HPDE6-E6E7 (cell line): Measurements from ENCODE around the gene HS6ST1.
A peak's percentile ranks its signal among the peaks of the same experiment; 100 is the strongest.

ENCODE experiments used
- DNase-seq: peaks from one replicate; pipeline ENCODE4 v3.0.0; 2011; ENCODE audit warnings: missing footprints; ENCODE audit errors: extremely low spot score

Gene HS6ST1

DNA sequence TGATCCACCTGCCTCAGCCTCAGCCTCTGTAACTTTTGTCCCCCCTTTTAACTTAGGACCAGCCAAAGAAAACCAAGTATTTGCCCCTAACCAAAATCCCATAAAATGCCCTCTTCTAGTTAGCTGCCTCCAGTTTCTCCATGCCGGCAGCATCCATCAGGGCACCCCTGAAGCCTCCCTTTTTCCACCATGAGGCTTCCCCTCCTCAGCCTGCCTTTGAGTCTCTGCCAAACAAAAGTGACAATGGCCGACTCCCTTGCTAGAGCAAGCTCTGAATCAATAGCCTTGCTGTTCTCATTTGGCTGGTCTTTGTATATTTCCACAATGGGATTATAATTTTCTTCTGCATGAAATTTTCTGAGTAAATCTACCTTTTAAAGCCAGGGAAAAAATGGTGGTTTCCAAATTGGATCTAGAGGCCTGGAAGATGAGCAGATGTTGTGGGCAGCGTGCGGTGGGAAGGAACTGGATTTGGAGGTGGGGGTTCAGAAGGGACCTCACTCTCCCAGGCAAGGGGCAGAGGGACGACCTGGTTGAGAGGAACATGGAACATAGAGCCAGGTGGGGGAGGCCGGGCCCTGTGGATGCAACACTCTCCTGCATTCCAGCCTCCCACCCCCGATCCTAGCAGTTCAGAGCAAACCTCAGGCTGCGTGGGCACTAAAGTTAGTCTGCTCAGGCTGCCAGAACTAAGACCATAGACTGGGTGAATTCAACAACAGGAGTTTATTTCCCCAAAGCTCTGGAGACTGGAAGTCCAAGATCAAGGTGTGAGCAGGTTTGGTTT is 80.6 kb downstream of the HS6ST1 start:
- DNase-seq, result no peak

DNA sequence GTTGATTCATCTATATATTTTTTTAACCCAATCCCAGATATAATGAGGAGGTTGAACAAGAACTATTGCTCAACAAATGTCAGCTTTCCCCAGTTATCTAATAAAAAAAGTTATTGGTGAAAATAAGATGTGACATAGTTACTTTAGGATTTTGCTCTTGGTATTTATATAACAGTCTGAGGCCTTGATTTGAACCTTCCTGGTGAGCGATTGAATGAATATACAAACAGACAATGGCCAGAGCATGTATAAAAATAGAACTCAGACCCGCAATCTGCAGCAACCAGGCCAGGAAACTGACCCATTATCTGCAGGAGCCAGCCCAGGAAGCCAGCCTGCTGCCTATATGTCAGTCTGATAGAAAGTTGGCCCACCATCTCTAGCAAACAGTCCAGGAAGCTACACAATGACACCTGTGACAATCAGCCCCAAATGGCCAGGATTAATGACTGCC is 81.6 kb downstream of the HS6ST1 start:
- DNase-seq, result no peak

DNA sequence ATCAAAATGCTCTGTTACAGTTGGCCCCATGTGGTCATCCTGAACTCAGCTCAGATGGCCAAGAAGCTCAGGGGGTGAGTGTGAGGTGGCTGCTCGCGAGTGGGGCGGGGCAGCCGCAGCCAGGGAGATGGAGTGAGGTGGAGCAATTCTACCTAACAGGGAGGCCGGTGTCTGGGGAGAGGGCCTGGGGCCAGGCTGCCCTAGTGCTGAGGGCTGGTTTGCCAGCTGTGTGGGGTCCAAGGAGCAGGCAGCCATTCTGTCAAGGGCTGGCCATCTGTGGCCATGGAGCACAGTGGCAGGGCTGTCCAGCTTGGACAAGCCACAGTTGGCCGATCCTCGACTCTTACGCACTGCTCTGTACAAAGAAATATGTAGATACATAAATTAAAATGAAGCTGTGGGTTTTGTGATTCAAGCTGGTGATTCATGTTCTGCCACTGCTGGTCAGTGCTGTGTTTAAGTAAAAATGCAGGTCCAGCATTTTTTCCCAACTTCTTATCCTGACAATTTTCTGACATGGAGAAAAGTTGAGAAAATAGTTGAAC is 82.1 kb downstream of the HS6ST1 start:
- peak; percentile 26 for DNase-seq

DNA sequence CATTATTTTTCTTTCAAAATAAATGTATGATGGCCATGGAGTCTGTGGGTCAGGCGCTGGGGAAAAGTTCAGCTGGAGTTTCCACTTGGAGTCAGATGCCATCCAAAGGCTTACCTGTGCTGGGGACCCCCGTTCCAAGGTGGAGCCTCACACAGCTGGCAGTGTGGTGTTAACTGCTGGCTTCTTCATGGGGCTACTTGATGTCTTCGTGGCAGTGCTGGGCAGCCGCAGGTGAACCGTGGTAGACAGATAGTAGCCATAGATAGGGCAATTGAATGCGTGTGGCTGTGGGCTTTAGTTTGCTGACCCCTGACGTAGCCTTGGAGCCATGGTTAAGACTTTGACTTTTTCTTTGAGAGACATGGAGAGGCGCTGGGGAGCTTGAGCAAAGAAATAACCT is 83.1 kb downstream of the HS6ST1 start:
- no peak for DNase-seq

DNA sequence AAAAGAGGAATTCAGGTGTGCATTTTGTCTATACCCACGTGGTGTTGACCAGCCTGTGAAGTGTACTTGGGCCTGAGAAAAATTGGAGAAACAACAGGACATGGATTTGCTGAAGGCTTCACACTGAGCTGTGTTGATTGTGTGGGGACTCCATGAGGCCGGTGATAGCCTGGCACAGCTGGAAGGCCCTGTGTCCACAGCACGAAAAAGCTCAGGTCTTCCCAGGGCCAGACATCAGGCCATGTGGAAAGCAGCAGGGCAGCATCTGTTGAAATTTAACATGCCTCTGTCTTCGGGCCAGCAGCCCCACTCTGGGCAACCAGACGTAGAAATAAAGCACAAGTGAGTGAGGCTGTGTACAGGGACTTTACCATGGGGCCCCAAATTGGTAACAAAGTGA is 84.1 kb downstream of the HS6ST1 start:
- no peak for DNase-seq

DNA sequence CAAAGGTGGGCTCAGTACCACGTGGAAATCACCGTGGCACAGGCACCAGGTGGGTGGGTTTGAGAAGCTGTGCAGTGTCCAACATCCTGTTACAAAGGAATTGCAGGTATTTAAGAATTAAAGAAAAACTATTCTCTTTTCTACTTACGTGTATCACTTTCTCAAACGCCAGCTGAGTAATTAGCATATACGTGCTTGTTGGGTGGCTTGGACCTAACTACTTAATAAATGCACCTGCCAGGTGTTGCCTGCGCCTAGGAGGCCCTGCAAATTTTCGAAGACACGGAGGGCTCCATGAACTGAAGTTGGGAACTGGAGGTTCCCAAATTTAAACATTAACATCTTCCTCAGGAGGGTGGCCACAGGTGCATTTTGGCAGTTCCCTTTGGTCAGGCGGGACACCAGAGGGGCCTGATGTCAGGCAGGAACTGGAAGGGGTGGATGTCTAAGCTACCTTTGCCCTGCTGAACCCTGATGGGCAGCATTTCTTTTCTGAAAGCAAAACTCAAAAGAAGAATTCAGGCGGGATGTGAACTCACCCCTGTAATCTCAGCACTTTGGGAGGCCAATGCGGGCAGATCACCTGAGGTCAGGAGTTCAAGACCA is 84.8 kb downstream of the HS6ST1 start:
- DNase-seq, result no peak

DNA sequence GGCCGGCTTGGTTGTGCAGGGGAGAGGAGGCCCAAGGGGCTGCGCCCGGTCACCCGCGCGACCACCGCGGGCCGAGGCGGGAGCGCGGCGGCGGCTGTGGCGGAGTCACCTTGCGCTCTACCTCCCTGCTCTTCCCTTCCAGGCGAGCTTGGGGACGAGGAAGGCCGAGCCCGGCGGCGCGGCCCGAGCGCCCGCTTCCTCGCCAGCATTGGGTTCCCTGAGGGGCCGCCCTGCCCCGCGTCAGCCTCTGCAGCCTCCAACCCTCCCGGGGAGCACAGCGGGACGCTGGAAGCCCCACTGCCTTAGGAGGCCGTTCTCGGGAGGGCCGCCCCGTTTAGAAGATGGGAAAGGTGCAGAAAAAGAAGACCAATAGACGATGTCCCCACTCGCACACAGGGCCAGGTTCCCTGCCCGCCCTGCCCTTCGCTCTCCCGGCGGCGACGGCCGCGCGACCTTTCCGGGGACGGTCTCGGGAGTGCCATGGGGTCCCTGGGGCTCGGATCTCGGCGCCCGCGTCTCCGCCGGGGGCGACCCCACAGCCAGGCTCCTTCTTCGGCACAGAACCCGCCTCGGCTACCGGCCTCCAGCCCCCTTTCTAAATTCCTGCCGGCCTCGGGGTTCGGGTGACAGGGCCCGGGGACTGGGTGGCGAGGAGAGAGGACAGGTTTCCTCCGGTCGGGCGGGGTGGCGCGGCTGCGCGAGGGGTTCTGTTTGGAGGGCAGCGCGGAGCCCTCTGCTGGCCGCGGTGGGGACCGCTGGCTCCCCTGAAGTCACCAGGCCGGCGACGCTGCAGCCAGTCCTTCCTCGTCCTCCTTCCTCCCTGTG is 85.5 kb downstream of the HS6ST1 start:
- peak; percentile 85 for DNase-seq

DNA sequence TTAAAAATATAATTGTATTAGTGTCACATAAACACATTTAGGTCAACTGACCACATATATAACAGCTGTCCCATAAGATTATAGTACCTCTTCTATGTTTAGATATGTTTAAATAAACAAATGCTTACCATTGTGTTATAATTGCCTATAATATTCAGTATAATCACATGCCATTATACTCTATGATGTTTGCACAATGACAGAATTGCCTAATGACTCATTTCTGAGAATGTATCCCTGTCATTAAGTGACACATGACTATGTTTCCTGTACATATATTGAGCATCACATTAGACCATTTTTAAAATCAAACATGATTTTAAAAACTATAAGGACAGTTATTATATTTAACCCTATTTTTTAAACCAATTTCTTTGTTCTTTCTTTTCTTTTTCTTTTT is 89.8 kb downstream of the HS6ST1 start:
- DNase-seq, result no peak

DNA sequence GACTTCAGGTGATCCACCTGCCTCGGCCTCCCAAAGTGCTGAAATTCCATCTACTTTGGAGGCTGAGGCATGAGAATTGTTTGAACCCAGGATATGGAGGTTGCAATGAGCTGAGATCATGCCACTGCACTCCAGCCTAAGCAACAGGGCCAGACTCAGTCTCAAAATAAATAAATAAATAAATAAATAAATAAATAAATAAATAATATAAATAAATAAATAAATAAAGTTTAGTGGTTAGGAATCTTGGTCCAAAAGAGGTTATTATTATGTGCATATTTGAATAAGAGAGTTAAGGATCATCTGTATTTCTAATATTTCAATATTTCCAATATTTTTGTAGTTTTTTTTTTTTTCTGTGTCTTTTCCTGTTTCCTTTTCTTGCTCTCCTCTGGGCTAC is 90.8 kb downstream of the HS6ST1 start:
- DNase-seq, result no peak

DNA sequence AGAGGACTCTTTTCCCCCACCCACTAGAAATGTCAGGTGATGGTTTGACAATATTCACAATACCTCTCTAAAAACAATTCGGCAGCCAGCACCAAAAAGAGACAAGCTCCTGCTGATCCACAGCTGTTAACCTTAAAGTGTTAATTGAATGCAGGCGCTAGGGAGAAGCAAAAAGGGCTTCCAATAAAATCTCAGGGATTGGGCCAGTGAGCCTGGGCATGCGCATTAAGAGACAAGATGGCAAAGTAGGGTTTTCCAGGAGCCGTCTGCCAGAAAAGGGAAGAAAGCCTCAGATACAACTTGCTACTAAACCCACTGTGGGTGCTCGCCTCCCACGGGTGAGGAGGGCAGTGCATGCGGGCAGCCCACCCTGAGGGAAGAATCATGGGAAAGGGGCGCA is 98.8 kb downstream of the HS6ST1 start:
- DNase-seq, result no peak

DNA sequence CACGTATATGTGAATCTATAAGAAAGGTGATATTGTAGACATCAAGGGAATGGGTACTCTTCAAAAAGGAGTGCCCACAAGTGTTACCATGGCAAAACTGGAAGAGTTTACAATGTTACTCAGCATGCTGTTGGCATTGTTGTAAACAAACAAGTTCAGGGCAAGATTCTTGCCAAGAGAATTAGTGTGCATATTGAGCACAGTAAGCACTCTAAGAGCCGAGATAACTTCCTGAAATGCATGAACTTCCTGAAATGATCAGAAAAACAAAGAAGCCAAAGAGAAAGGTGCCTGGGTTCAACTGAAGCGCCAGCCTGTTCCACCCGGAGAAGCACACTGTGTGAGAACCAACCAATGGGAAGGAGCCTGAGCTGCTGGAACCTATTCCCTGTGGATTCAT is 101.0 kb downstream of the HS6ST1 start:
- DNase-seq, result no peak

DNA sequence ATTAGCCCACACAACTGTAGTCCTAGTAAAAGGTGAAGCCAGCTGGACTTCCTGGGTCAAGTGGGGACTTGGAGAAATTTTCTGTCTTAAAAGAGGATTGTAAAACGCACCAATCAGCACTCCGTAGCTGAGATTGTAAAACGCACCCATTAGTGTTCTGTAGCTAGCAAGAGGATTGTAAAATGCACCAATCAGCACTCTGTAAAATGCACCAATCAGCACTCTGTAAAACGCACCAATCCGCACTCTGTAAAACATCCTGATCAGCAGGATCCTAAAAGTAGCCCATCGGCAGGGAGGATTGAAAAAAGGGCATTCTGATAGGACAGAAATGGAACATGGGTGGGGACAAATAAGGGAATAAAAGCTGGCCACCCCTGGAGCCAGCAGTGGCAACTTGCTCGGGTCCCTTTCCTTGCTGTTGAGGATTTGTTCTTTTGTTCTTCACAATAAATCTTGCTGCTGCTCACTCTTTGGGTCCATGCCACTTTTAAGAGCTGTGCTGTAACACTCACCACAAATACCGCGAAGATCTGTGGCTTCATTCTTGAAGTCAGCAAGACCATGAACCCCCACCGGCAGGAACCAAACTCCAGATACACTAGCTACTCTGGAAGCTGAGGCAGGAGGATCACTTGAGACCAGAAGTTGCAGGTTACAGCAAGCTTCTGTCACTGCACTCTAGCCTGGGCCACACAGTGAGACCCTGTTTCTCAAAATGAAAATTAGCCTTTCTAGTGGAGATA is 102.6 kb downstream of the HS6ST1 start:
- no peak for DNase-seq
